Ascending aorta (tissue), 2 donors: ENCODE results near the gene ENTPD2. TPM values are rescaled to one million over a fixed set of nuclear protein-coding genes. Genes with fewer than 3 reads are reported as not detected.

ENCODE experiments used
- DNase-seq, 2 donors: peaks; one replicate each; pipeline ENCODE4 v3.0.0-alpha.2; 2019; ENCODE audit warnings: low spot score in 2 of 2
- H3K27ac ChIP-seq, 2 donors: fragments of 200-600 bp; sonication (generic); one replicate each; pipeline ENCODE4 v1.5.1; 2016 to 2017; ENCODE audit warnings: mild to moderate bottlenecking in 1 of 2
- H3K27me3 ChIP-seq: fragments of 200-600 bp; sonication (generic); one replicate; pipeline ENCODE4 v1.5.1; 2017
- H3K36me3 ChIP-seq, 2 donors: fragments of 200-600 bp; sonication (generic); one replicate each; pipeline ENCODE4 v1.5.1; 2016
- H3K4me1 ChIP-seq, 2 donors: fragments of 200-600 bp; sonication (generic); one replicate each; pipeline ENCODE4 v1.5.1; 2016 to 2017; ENCODE audit warnings: mild to moderate bottlenecking in 1 of 2
- H3K4me3 ChIP-seq, 2 donors: fragments of 200-600 bp; sonication (generic); one replicate each; pipeline ENCODE4 v1.5.1; 2016 to 2017; ENCODE audit warnings: mild to moderate bottlenecking in 1 of 2
- H3K9me3 ChIP-seq, 2 donors: fragments of 200-600 bp; sonication (generic); one replicate each; pipeline ENCODE4 v1.5.1; 2016
- intact Hi-C: fragments of 100-400 bp; cut with DNase I; formaldehyde crosslinking; loops from one replicate; pipeline ENCODE4 v1.15.1; 2023
- total RNA-seq: library from RNA; depleted of rRNA; stranded (reverse); fragments of >200 nt; gene quantifications from one replicate; pipeline ENCODE4 v1.1.0, GENCODE V29; 2016
- TF ChIP-seq, protein P1 (sequence below), 3 experiments: fragments of 200-600 bp in 2 of 3; fragments of 450-650 bp in 1 of 3; sonication (generic) in 2 of 3; IDR thresholded peaks; one replicate each; pipeline ENCODE4 v1.5.1; 2016 to 2019; ENCODE audit warnings: antibody characterized with exemption in 3 of 3, mild to moderate bottlenecking in 1 of 3, moderate library complexity in 1 of 3

Gene ENTPD2
- total RNA-seq, 1 donor from 2014 or later = not detected

DNA sequence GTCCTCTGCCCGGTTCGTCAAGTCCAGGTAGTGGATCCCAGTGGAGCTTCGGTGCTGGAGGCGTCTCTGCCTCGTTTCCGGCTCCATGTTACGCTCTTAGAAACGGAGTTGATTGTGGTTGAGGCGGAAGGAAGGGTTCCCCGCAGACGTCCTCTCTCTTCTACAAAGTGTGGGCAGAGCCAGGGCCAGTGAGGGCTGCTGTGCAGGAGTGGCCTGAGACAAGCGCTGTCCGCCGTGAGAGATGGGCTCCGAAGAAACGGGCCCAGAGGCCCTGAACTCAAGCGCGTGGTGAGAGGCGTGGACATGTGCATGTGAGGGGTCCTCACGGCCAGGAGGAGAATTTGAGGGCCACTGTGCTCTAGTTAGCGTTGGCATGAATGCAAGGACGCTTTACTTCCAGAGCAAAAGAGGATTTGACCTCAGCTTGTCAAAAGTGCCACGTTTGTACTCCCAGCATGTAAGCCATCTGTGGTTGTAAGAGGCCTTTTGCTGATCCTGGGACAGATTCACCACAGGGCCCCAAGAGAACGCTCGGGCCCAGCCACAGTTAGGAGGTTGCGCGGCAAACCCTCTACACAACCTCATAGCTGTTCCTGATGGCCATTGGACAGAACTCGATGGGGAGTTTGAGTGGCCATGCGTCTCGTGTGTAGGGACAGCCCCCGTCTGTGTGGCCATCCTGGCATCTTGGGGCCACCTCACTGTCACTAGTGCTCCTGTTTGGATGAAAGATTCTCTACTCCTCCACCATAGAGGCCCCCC lies 43.1 kb upstream of the ENTPD2 start:
- Histone ChIP-seq H3K27ac (no peak overlapping the region), H3K36me3 (peaks cover 47 to 72% of the 10 kb centered on the region in 2 donors)
- TF ChIP-seq, protein P1, sequence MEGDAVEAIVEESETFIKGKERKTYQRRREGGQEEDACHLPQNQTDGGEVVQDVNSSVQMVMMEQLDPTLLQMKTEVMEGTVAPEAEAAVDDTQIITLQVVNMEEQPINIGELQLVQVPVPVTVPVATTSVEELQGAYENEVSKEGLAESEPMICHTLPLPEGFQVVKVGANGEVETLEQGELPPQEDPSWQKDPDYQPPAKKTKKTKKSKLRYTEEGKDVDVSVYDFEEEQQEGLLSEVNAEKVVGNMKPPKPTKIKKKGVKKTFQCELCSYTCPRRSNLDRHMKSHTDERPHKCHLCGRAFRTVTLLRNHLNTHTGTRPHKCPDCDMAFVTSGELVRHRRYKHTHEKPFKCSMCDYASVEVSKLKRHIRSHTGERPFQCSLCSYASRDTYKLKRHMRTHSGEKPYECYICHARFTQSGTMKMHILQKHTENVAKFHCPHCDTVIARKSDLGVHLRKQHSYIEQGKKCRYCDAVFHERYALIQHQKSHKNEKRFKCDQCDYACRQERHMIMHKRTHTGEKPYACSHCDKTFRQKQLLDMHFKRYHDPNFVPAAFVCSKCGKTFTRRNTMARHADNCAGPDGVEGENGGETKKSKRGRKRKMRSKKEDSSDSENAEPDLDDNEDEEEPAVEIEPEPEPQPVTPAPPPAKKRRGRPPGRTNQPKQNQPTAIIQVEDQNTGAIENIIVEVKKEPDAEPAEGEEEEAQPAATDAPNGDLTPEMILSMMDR (IDR thresholded peaks at IDR 0.05) = no peak

DNA sequence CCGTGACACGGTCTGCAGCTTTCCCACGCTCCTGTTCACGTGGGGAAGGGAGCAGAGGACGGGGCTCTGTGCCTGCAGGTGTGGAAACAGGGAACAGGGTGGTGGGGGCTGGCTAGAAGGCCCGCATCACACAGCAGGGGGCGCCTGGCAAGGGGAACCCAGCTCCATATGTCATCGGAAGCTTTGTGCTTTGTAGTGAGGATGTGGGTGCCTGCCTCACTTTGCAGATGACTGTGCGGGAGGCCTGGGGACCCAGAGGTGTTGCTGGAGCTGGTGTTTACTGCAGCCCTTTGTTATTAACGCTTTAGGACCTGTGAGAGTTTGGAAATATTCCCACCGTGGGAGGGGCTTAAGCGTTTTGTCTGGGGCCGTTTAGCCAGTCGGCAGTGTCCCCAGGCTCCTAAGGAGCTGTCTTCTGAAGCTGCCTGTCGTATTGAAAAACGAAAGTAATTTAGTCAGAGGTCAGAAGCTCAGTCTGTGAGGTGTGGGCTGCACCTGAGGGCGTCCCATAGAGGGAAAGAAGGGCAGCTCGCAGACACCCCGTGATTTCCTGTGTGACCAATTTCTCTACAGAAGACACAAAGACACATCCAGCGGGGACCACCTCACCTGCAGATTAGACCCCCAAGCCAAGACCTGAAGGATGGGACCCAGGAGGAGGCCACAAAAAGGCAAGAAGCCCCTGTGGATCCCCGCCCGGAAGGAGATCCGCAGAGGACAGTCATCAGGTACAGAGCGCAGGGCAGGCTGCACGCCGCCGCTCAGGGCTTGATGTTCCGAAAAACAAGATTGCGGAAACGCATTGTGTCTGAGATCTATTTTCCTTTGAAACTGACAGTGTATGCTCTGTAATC lies 42.0 kb upstream of the ENTPD2 start:
- DNase-seq = no peak
- peaks cover 36 to 64% of the 10 kb centered on the region in 2 donors for H3K36me3 ChIP-seq
- H3K4me1 ChIP-seq = no peaks in the 10 kb centered on the region
- no peak overlapping the region for H3K4me3 ChIP-seq
- no peaks in the 10 kb centered on the region for H3K27me3 ChIP-seq
- H3K27ac ChIP-seq = no peak overlapping the region
- intact Hi-C loops = no loop called here
- H3K9me3 ChIP-seq = no peaks in the 10 kb centered on the region
- TF ChIP-seq, protein P1 (IDR thresholded peaks at IDR 0.05) = no peak

More for the DNA sequence above, 43.1 kb upstream of the ENTPD2 start:
- no peaks in the 10 kb centered on the region for H3K9me3 ChIP-seq
- H3K27me3 ChIP-seq = no peaks in the 10 kb centered on the region
- H3K4me1 ChIP-seq = no peaks in the 10 kb centered on the region
- intact Hi-C loops = no loop called here
- DNase-seq = no peak
- no peak overlapping the region for H3K4me3 ChIP-seq

DNA sequence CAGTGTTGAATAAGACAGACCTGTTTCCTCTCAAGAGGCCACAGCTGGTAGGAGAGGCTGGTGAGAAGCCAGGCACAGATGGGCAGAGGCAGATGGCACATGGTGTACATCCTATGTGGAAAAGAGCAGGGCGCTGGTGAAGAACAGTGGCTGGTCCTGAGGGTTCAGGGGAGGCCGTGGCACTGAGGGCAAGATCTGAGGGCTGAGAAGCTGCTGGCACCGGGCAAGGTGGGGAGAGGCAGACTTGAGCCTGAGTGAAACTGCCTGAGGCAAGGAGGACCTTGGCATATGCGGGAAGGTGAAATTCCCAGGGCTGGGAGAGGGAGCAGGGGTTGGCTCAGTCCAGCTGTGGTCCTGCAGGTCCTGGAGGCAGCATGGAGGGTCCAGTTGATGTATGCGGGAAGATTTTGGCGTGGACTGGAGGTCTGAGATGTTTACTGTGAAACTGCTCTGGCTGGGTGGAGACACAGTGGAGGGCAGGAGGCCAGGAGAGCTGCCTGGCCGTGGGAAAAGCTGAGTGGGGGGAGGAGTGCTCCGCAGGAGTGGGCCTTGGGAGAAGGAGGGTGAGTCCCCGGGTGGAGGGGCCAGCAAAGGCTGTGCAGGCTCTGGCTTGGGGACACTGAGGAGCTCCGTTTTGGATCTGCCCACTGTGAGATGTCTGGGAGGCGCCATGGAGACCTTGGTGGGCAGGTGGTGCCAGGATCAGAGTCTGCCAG lies 35.5 kb upstream of the ENTPD2 start:
- DNase-seq = no peak
- Histone ChIP-seq H3K9me3 (no peaks in the 10 kb centered on the region), H3K36me3 (peaks cover 0 to 19% of the 10 kb centered on the region in 2 donors), H3K27me3 (no peaks in the 10 kb centered on the region), H3K27ac (no peak overlapping the region), H3K4me1 (peaks cover 12 to 17% of the 10 kb centered on the region in 2 donors), H3K4me3 (no peak overlapping the region)
- intact Hi-C loops = loop anchor here (5.0 kb wide), 2 partner anchors 97 to 368 kb away; partner anchors contain the start of genes NSMF and PAXX
- TF ChIP-seq, protein P1 (IDR thresholded peaks at IDR 0.05) = no peak

DNA sequence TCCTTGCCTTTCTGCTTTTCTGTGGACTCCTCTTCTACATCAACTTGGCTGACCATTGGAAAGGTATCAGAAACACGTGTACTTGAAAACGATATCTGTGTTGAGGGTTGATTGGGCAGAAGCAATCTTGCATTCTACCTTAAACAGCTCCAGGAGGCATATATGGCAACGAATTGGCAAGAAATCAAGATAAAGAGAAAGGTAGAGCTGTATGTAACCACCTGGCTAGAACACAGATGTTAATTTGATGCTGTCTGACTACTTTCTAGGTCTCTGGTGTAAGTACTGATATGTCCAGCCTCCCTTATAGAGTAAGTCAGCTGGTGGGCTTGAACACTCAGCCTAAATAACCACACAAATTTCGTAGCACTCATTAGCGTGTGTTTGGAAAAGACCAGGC lies 34.3 kb upstream of the ENTPD2 start:
- TF ChIP-seq, protein P1 (IDR thresholded peaks at IDR 0.05) = no peak
- H3K27me3 ChIP-seq = no peaks in the 10 kb centered on the region
- intact Hi-C loops = loop anchor here (5.0 kb wide), 2 partner anchors 96 to 369 kb away; partner anchors contain the start of genes NSMF and PAXX
- no peaks in the 10 kb centered on the region for H3K9me3 ChIP-seq
- DNase-seq = no peak
- H3K36me3 ChIP-seq = peaks cover 0 to 12% of the 10 kb centered on the region in 2 donors
- H3K27ac ChIP-seq = no peak overlapping the region
- no peak overlapping the region for H3K4me3 ChIP-seq
- H3K4me1 ChIP-seq = peaks cover 12 to 17% of the 10 kb centered on the region in 2 donors

DNA sequence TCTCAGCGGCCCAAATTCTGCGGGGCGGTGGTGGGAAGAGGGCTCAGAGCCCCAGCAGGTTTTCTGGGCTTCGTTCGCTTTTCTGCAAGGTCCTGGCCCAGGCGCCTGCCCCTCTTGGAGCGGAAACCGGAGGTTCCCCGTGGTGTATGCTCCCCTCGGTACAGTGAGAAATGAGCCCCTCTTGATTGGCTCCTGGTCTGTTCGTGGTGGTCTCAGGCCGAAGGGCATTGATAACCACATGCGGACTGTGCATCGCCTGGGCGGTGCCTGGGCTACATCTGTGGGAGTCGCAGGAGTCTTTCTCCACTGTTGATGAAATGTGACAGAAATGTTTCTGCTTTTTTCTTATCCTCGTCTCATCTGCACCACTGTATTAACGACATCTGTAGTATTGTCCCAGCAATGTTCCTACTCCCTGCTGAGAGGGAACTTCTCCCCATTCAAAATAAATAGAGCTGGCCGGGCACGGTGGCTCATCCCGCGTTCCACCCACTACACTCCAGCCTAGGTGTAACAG lies 33.6 kb upstream of the ENTPD2 start:
- Histone ChIP-seq H3K4me1 (peaks cover 12 to 17% of the 10 kb centered on the region in 2 donors), H3K9me3 (no peaks in the 10 kb centered on the region), H3K27ac (peak overlapping the region; percentile 91 to 96), H3K36me3 (peaks cover 0 to 5% of the 10 kb centered on the region in 2 donors), H3K4me3 (peak overlapping the region; percentile 74 to 99), H3K27me3 (no peaks in the 10 kb centered on the region)
- intact Hi-C loops = loop anchor here (2.0 to 5.0 kb wide), 3 partner anchors 95 to 370 kb away; partner anchors contain the start of genes NSMF, PAXX and TMEM141
- DNase-seq = no peak
- TF ChIP-seq, protein P1 (IDR thresholded peaks at IDR 0.05) = no peak
